ENCODE results near the gene TXNRD1.

TXNRD1 gene

DNA sequence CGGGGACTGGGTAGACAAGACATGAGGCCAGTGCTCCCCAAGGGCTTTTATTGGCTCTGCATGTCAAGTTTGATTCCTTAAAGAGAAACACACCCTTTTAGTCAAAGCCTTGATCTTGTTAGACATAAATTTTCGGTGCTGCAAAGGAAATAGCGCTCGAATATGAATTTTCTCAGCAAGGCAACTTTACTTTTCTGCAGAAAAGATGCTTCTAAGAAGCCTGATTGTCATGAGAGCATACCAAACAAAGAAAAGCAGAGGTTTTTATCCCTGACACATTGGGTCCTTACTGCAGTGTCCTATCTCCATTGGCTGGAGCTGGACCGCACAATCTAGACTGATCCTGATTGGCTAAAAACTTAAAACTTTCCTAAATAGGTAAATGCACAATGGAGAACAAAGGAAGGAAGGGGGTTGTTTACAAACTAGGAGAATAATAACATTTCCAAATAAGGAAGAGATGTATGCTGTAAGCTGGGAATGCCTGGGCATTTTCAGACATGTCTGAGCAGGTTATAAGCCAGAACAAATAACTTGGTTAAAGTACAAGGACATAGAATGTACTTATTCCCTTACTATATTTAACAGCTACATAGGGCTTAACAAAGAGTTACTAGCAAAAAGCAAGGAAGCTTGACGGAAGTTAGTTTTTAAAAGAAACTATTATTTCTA is 17.2 kb downstream of the TXNRD1 start:
- Histone ChIP-seq H2AFZ (ENCODE audit: low read depth, low read length) (no peak overlapping the region), H3K27me3 (ENCODE audit: insufficient read depth, low read length) (no peaks in the 10 kb centered on the region), H3K36me3 (ENCODE audit: insufficient read depth, low read length) (no peaks in the 10 kb centered on the region), H3K4me3 (ENCODE audit: low read length) (no peak overlapping the region), H3K9me3 (ENCODE audit: low read length) (no peaks in the 10 kb centered on the region), H3K4me1 (ENCODE audit: insufficient read depth, low read length) (peaks cover 3% of the 10 kb centered on the region)

DNA sequence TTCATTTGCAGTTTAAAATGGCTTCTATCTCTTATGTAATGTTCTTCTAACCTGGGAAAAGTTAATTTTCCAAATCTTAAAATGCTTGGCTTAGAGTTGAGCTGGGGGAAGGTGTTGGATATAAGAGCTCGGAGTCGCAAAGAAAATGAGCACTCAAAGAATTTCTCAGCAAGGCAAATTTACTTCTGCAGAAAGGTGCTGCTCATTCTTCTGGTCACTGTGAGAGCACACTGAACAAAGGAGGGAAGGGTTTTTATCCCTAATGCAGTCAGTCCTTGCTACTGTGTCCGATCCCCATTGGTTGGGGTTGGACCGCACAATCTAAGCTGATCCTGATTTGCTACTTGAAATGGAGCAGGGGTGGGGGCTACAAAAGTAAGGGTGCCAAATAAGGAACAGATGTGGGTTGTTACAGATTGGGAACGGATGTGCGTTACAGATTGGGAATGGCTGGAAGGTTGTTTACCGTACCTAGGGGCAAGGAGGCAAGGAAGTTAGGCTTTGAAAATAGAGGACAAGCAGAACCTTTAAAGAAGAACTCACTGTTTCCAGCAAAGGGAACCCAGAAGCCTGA is 19.4 kb downstream of the TXNRD1 start:
- Histone ChIP-seq H3K36me3 (ENCODE audit: insufficient read depth, low read length) (no peaks in the 10 kb centered on the region), H3K27me3 (ENCODE audit: insufficient read depth, low read length) (no peaks in the 10 kb centered on the region), H2AFZ (ENCODE audit: low read depth, low read length) (no peak overlapping the region), H3K9me3 (ENCODE audit: low read length) (no peaks in the 10 kb centered on the region), H3K4me1 (ENCODE audit: insufficient read depth, low read length) (peaks cover 3% of the 10 kb centered on the region), H3K4me3 (ENCODE audit: low read length) (no peak overlapping the region)

DNA sequence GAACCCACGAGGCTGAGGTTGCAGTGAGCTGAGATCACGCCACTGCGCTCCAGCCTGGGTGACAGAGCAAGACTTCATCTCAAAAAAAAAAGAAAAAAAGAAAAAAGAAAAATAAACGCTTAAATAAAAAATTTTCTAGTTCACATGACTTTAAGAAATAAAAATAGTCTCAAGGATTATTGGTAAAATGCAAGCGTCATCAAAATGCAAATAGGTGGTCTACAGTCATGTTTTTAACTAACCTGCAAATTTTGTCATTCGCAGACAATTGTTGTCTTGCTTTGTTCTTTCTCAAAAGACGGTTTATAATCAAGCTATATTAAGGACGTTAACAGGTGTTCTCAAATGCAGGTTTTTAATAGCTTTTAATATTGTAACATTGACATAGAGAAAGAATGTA is 22.4 kb downstream of the TXNRD1 start:
- Histone ChIP-seq H3K27me3 (ENCODE audit: insufficient read depth, low read length) (no peaks in the 10 kb centered on the region), H3K36me3 (ENCODE audit: insufficient read depth, low read length) (no peaks in the 10 kb centered on the region), H2AFZ (ENCODE audit: low read depth, low read length) (no peak overlapping the region), H3K4me1 (ENCODE audit: insufficient read depth, low read length) (no peaks in the 10 kb centered on the region), H3K9me3 (ENCODE audit: low read length) (no peaks in the 10 kb centered on the region), H3K4me3 (ENCODE audit: low read length) (no peak overlapping the region)

DNA sequence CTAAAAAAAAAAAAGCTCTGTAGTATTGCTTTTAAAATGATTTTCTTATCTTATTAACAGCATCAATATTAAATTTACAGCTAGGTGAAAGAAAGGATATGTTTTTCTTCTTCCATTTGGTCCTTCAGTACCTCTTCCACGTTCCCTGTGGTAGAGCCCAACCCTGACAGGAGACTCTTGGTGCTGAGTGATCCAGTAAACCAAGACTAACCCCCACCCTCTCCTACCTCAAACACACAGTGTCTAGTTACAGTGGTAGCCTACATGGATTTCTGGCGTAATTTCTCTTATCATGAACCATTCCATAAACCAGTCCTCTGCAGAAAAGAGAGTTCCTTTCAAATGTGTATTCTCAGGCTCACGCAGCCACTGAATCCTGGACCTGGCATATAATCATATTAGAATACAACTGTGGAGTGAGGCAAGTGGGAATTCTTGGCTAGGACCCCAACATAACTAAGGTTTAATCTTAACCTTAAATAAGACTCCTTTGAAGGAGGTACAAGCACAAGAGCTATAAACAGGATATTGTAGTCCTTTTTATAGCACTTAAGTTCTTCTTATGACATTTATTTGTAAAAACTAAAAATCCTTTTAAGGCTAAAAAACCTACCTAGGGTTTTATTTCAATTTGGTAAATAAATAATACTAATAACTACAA is 27.1 kb downstream of the TXNRD1 start:
- Histone ChIP-seq H2AFZ (ENCODE audit: low read depth, low read length) (no peak overlapping the region), H3K9me3 (ENCODE audit: low read length) (no peaks in the 10 kb centered on the region), H3K4me3 (ENCODE audit: low read length) (no peak overlapping the region), H3K36me3 (ENCODE audit: insufficient read depth, low read length) (no peaks in the 10 kb centered on the region), H3K27me3 (ENCODE audit: insufficient read depth, low read length) (no peaks in the 10 kb centered on the region), H3K4me1 (ENCODE audit: insufficient read depth, low read length) (no peaks in the 10 kb centered on the region)

DNA sequence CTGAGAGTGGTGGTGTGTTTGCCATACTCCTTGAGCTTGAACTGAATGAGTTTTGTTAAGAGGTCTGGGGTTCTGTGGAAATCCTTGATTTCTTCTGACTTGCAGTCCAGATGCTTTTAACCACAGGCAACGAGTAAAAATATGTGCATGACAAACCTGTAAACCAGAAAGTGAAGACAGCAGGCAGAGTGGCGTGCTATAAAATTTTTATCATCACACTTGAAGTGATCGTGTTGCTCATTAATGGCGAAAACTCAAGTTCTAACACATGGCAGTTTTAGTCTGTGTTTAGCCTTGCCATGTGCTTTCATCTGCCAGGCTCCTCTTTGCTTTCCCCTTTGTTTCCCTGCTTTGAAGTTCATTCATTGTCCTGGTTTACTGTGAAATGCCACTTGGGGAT is 28.0 kb downstream of the TXNRD1 start:
- no peak overlapping the region for H3K4me3 ChIP-seq (ENCODE audit: low read length)
- no peak overlapping the region for H2AFZ ChIP-seq (ENCODE audit: low read depth, low read length)
- no peaks in the 10 kb centered on the region for H3K4me1 ChIP-seq (ENCODE audit: insufficient read depth, low read length)
- no peaks in the 10 kb centered on the region for H3K9me3 ChIP-seq (ENCODE audit: low read length)
- H3K36me3 ChIP-seq (ENCODE audit: insufficient read depth, low read length), result no peaks in the 10 kb centered on the region
- H3K27me3 ChIP-seq (ENCODE audit: insufficient read depth, low read length), result no peaks in the 10 kb centered on the region

DNA sequence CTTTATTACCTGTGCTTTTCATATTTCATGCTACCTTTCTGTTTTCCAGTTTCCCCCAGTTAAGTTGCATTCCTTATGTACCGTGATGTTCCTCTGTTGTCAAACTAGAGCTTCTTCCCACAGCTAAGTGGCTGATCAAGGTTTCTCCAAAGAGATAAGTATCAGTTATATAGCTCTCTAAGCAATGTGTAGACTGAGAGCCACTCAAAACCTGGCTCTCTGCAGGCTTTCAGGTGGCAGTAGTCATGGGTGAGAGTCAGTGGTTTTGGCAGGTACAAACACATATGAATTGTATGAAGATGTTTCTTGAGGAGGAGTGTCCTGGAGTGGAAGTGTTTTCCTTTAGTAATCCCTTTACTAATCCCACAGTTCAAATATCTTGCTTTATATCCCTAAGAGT is 28.4 kb downstream of the TXNRD1 start:
- no peak overlapping the region for H2AFZ ChIP-seq (ENCODE audit: low read depth, low read length)
- no peaks in the 10 kb centered on the region for H3K4me1 ChIP-seq (ENCODE audit: insufficient read depth, low read length)
- H3K4me3 ChIP-seq (ENCODE audit: low read length), result no peak overlapping the region
- no peaks in the 10 kb centered on the region for H3K27me3 ChIP-seq (ENCODE audit: insufficient read depth, low read length)
- H3K36me3 ChIP-seq (ENCODE audit: insufficient read depth, low read length), result no peaks in the 10 kb centered on the region
- H3K9me3 ChIP-seq (ENCODE audit: low read length), result no peaks in the 10 kb centered on the region

DNA sequence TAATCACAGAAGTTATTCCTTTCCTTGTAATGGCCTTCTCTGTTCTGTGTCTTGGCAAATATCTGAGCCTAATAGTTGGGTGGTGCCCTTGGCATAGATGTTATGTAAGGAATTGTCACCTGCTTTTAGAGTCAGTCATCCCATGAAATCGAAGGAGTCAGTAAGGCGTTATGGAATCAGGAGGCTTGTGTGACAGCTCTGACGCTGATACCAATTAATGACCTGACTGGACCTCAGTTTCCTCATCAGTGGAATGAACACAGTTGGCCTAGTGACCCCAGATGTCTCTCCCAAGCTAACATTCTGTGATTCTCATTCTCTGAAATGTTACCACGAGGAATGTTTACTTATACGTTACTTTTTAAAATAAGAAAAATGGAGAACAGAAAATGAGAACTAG is 32.1 kb downstream of the TXNRD1 start:
- Histone ChIP-seq H3K4me1 (ENCODE audit: insufficient read depth, low read length) (no peaks in the 10 kb centered on the region), H3K9me3 (ENCODE audit: low read length) (no peaks in the 10 kb centered on the region)

DNA sequence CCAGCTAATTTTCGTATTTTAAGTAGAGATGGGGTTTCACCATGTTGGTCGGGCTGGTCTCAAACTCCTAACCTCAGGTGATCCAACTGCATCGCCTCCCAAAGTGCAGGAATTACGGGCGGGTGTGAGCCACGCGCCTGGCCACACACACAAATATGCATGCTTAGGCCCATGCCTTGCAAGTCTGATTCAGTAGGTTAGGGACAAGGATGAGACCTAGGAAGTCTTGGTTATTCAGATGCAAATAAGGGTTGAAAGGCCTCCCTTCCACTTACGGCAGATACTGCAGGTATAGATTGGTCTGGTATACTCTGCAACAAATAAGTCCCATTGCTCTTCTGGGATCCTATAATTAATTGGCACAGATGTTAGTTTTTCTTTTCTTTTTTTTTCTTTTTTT is 32.9 kb downstream of the TXNRD1 start:
- no peaks in the 10 kb centered on the region for H3K4me1 ChIP-seq (ENCODE audit: insufficient read depth, low read length)
- no peak overlapping the region for H3K4me3 ChIP-seq (ENCODE audit: low read length)
- no peaks in the 10 kb centered on the region for H3K36me3 ChIP-seq (ENCODE audit: insufficient read depth, low read length)
- H3K9me3 ChIP-seq (ENCODE audit: low read length), result no peaks in the 10 kb centered on the region
- H2AFZ ChIP-seq (ENCODE audit: low read depth, low read length), result no peak overlapping the region
- no peaks in the 10 kb centered on the region for H3K27me3 ChIP-seq (ENCODE audit: insufficient read depth, low read length)

More for the DNA sequence above, 32.1 kb downstream of the TXNRD1 start:
- no peaks in the 10 kb centered on the region for H3K27me3 ChIP-seq (ENCODE audit: insufficient read depth, low read length)
- no peak overlapping the region for H2AFZ ChIP-seq (ENCODE audit: low read depth, low read length)
- H3K4me3 ChIP-seq (ENCODE audit: low read length), result no peak overlapping the region
- no peaks in the 10 kb centered on the region for H3K36me3 ChIP-seq (ENCODE audit: insufficient read depth, low read length)

DNA sequence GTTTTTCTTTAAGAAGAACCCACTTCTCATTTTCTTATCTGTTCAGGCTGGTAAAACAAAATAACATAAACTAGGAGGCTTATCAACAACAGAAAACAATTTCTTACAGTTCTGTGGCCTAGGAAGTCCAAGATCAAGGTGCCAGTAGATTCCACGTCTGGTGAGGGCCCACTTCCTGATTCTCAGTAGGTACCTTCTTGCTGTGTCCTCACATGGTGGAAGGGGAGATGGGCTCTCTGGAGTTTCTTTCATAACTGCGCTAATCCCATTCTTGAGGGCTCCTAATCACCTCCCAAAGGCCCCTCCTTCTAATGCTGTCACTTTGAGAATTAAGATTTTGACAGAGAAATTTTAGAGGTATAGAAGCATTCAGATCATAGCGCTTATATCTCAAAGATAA is 33.4 kb downstream of the TXNRD1 start:
- Histone ChIP-seq H3K36me3 (ENCODE audit: insufficient read depth, low read length) (no peaks in the 10 kb centered on the region), H2AFZ (ENCODE audit: low read depth, low read length) (no peak overlapping the region)

DNA sequence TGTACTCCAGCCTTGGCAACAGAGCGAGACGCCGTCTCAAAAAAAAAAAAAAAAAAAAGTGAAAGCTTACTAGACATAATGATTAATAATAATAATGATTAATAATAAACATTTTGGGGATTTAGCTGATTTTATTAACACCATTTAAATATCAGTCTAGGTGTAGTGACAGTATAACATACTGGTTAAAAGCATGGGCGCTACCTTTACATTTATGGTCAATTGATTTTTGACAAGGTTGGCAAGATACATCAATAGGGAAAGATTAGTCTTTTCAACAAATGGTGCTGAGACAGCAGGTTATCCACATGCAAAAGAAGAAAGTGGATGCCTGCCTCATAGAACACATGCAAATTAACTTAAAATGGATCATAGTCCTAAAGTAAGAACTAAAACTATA is 34.3 kb downstream of the TXNRD1 start:
- Histone ChIP-seq H3K4me3 (ENCODE audit: low read length) (no peak overlapping the region), H3K36me3 (ENCODE audit: insufficient read depth, low read length) (no peaks in the 10 kb centered on the region), H3K9me3 (ENCODE audit: low read length) (no peaks in the 10 kb centered on the region), H2AFZ (ENCODE audit: low read depth, low read length) (no peak overlapping the region), H3K27me3 (ENCODE audit: insufficient read depth, low read length) (no peaks in the 10 kb centered on the region), H3K4me1 (ENCODE audit: insufficient read depth, low read length) (no peaks in the 10 kb centered on the region)

More for the DNA sequence above, 33.4 kb downstream of the TXNRD1 start:
- no peaks in the 10 kb centered on the region for H3K9me3 ChIP-seq (ENCODE audit: low read length)
- no peak overlapping the region for H3K4me3 ChIP-seq (ENCODE audit: low read length)
- no peaks in the 10 kb centered on the region for H3K27me3 ChIP-seq (ENCODE audit: insufficient read depth, low read length)
- no peaks in the 10 kb centered on the region for H3K4me1 ChIP-seq (ENCODE audit: insufficient read depth, low read length)

DNA sequence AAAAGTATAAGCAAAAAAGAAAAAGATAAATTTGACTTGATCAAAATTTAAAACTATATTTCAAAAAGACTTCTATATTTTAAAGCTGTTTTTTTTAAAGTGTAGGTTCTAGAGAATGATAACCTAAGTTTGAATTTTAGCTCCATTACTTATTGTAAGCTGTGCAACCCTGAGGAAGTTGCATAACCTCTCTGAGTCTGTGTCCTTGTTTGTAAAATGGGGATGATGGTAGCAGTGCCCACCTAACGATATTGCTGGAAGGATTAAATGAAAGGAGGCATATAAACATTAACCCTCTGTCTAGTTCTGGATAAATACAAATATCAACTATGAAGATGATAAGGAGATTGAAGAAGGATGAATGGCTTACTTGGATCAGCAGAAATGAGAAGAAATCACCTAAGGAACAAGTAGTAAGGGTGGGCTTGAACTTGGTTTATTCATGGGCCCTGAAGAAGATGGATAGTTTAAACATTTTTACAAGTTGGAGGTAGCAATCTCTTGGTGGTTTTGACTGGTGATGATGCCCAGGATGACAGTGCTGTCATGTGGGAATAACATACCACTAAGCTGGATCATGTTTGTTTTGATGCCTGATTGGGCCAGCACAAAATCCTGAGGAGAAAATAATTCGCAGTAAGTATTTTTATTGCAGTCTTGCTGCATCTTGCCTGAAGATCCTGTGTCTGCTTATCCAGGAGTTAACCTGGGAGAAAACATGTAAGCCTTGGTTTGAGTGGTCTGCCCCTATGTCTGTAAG is 35.0 kb downstream of the TXNRD1 start:
- Histone ChIP-seq H3K4me1 (ENCODE audit: insufficient read depth, low read length) (no peaks in the 10 kb centered on the region), H3K36me3 (ENCODE audit: insufficient read depth, low read length) (no peaks in the 10 kb centered on the region), H3K9me3 (ENCODE audit: low read length) (no peaks in the 10 kb centered on the region)

DNA sequence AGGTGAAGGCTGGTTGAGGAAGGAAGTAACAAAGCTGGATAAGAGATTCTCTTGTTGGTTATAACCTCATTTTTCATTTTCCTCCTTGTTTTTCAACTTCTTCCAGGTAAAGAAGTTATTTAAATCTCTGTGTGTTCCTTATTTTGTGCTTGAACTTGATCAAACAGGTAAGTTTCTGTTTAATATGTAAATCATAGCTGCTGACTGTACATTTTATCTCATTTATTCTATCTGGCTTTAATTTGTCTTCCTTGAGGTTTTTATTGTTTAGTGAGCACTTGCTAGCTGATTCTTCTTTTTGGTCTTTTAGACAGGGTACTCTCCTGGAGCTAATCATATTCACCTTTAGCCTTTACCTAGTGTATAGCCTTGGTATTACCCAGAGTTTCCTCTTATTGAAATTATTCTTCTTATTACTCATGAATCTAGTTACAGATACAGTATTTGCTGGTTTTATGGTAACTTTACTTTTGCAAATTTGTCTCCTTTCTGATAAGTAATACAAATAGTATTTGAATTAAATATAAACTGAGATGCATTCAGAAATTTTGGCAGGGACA is 42.4 kb downstream of the TXNRD1 start:
- Histone ChIP-seq H3K36me3 (ENCODE audit: insufficient read depth, low read length) (no peaks in the 10 kb centered on the region), H3K4me3 (ENCODE audit: low read length) (no peak overlapping the region)

More for the DNA sequence above, 35.0 kb downstream of the TXNRD1 start:
- Histone ChIP-seq H3K4me3 (ENCODE audit: low read length) (no peak overlapping the region), H2AFZ (ENCODE audit: low read depth, low read length) (no peak overlapping the region), H3K27me3 (ENCODE audit: insufficient read depth, low read length) (no peaks in the 10 kb centered on the region)

More for the DNA sequence above, 42.4 kb downstream of the TXNRD1 start:
- no peaks in the 10 kb centered on the region for H3K4me1 ChIP-seq (ENCODE audit: insufficient read depth, low read length)
- no peak overlapping the region for H2AFZ ChIP-seq (ENCODE audit: low read depth, low read length)
- no peaks in the 10 kb centered on the region for H3K9me3 ChIP-seq (ENCODE audit: low read length)
- no peaks in the 10 kb centered on the region for H3K27me3 ChIP-seq (ENCODE audit: insufficient read depth, low read length)
